Activated naive CD4-positive, alpha-beta T cell treated with anti-CD3 and anti-CD28 coated beads, Interleukin-2, amount 50 U/mL, for 24 hours (primary cell): Measurements from ENCODE around the gene ANKRD55.
"Not testable (repeated sequence)": the region's sequence is repeated elsewhere in the genome, so short reads cannot be mapped to it uniquely, and the experiment has no call there.

Source experiments
- H3K27ac Mint-ChIP-seq: one replicate; pipeline ENCODE4 v1.8.0; 2021; ENCODE audit warnings: mild to moderate bottlenecking, mixed read lengths
- H3K27me3 Mint-ChIP-seq: one replicate; pipeline ENCODE4 v1.8.0; 2021; ENCODE audit warnings: mixed read lengths
- H3K36me3 Mint-ChIP-seq: one replicate; pipeline ENCODE4 v1.8.0; 2021; ENCODE audit warnings: mixed read lengths
- H3K4me1 Mint-ChIP-seq: one replicate; pipeline ENCODE4 v1.8.0; 2021; ENCODE audit warnings: mixed read lengths
- H3K4me3 Mint-ChIP-seq: one replicate; pipeline ENCODE4 v1.8.0; 2021; ENCODE audit warnings: mild to moderate bottlenecking, mixed read lengths
- H3K9me3 Mint-ChIP-seq: one replicate; pipeline ENCODE4 v1.8.0; 2021; ENCODE audit warnings: mixed read lengths

The ANKRD55 gene

GRCh38 chr5:56230576-56230975 is 2.6 kb downstream of the ANKRD55 start:
- peaks cover 9% of the 10 kb centered on the region for H3K4me1 Mint-ChIP-seq
- no peaks in the 10 kb centered on the region for H3K9me3 Mint-ChIP-seq
- H3K4me3 Mint-ChIP-seq: no peak overlapping the region
- no peak overlapping the region for H3K27ac Mint-ChIP-seq
- no peaks in the 10 kb centered on the region for H3K27me3 Mint-ChIP-seq
- H3K36me3 Mint-ChIP-seq: no peaks in the 10 kb centered on the region

GRCh38 chr5:56229111-56229510 is 4.0 kb downstream of the ANKRD55 start:
- Mint-ChIP-seq H3K4me3 (no peak overlapping the region), H3K27ac (peak overlapping the region; percentile 11), H3K9me3 (no peaks in the 10 kb centered on the region), H3K4me1 (peaks cover 9% of the 10 kb centered on the region), H3K36me3 (peaks cover 3% of the 10 kb centered on the region), H3K27me3 (no peaks in the 10 kb centered on the region)

- Mint-ChIP-seq H3K4me3 (no peak overlapping the region), H3K27ac (no peak overlapping the region), H3K9me3 (no peaks in the 10 kb centered on the region), H3K4me1 (peaks cover 9% of the 10 kb centered on the region), H3K36me3 (peaks cover 4% of the 10 kb centered on the region), H3K27me3 (no peaks in the 10 kb centered on the region)
Observed at GRCh38 chr5:56228631-56229030, 4.5 kb downstream of the ANKRD55 start.

GRCh38 chr5:56227691-56228090 is 5.4 kb downstream of the ANKRD55 start:
- Mint-ChIP-seq H3K9me3 (no peaks in the 10 kb centered on the region), H3K27me3 (no peaks in the 10 kb centered on the region), H3K27ac (no peak overlapping the region), H3K4me1 (peaks cover 8% of the 10 kb centered on the region), H3K4me3 (no peak overlapping the region), H3K36me3 (peaks cover 4% of the 10 kb centered on the region)

GRCh38 chr5:56223298-56223697 is 9.8 kb downstream of the ANKRD55 start:
- Mint-ChIP-seq H3K9me3 (peaks cover 11% of the 10 kb centered on the region), H3K36me3 (peaks cover 15% of the 10 kb centered on the region), H3K4me1 (peaks cover 31% of the 10 kb centered on the region)
- not testable (repeated sequence) for H3K4me3 Mint-ChIP-seq, H3K27ac Mint-ChIP-seq, H3K27me3 Mint-ChIP-seq

GRCh38 chr5:56221601-56222000 is 11.5 kb downstream of the ANKRD55 start:
- H3K4me3 Mint-ChIP-seq, H3K27ac Mint-ChIP-seq, H3K27me3 Mint-ChIP-seq: not testable (repeated sequence)
- Mint-ChIP-seq H3K9me3 (peaks cover 11% of the 10 kb centered on the region), H3K36me3 (peaks cover 18% of the 10 kb centered on the region), H3K4me1 (peaks cover 31% of the 10 kb centered on the region)

GRCh38 chr5:56215019-56215830 is 17.9 kb downstream of the ANKRD55 start:
- Mint-ChIP-seq H3K4me1 (peaks cover 7% of the 10 kb centered on the region), H3K4me3 (no peak overlapping the region), H3K27me3 (no peaks in the 10 kb centered on the region), H3K9me3 (peaks cover 18% of the 10 kb centered on the region), H3K27ac (no peak overlapping the region), H3K36me3 (peaks cover 20% of the 10 kb centered on the region)

- not testable (repeated sequence) for H3K4me1 Mint-ChIP-seq, H3K27ac Mint-ChIP-seq, H3K27me3 Mint-ChIP-seq, H3K4me3 Mint-ChIP-seq
- peaks cover 15% of the 10 kb centered on the region for H3K9me3 Mint-ChIP-seq
- peaks cover 16% of the 10 kb centered on the region for H3K36me3 Mint-ChIP-seq
Observed at GRCh38 chr5:56213886-56214535, 19.1 kb downstream of the ANKRD55 start.

GRCh38 chr5:56212130-56212879 is 20.8 kb downstream of the ANKRD55 start:
- H3K4me3 Mint-ChIP-seq: no peak overlapping the region
- no peaks in the 10 kb centered on the region for H3K4me1 Mint-ChIP-seq

GRCh38 chr5:56211298-56211865 is 21.7 kb downstream of the ANKRD55 start:
- H3K27me3 Mint-ChIP-seq: no peaks in the 10 kb centered on the region

More at GRCh38 chr5:56212130-56212879, 20.8 kb downstream of the ANKRD55 start:
- Mint-ChIP-seq H3K27ac (no peak overlapping the region), H3K36me3 (peaks cover 16% of the 10 kb centered on the region), H3K27me3 (no peaks in the 10 kb centered on the region), H3K9me3 (peaks cover 15% of the 10 kb centered on the region)

GRCh38 chr5:56208681-56209080 is 24.4 kb downstream of the ANKRD55 start:
- Mint-ChIP-seq H3K4me1 (no peaks in the 10 kb centered on the region), H3K27ac (no peak overlapping the region), H3K36me3 (peaks cover 2% of the 10 kb centered on the region), H3K27me3 (no peaks in the 10 kb centered on the region), H3K4me3 (no peak overlapping the region), H3K9me3 (peaks cover 6% of the 10 kb centered on the region)

More at GRCh38 chr5:56211298-56211865, 21.7 kb downstream of the ANKRD55 start:
- Mint-ChIP-seq H3K36me3 (peaks cover 12% of the 10 kb centered on the region), H3K4me1 (no peaks in the 10 kb centered on the region), H3K4me3 (no peak overlapping the region), H3K9me3 (peaks cover 13% of the 10 kb centered on the region), H3K27ac (no peak overlapping the region)

- Mint-ChIP-seq H3K4me1 (peaks cover 10% of the 10 kb centered on the region), H3K27ac (no peak overlapping the region), H3K4me3 (no peak overlapping the region), H3K36me3 (no peaks in the 10 kb centered on the region), H3K27me3 (no peaks in the 10 kb centered on the region), H3K9me3 (no peaks in the 10 kb centered on the region)
Observed at GRCh38 chr5:56207537-56207936, 25.6 kb downstream of the ANKRD55 start.

- Mint-ChIP-seq H3K27me3 (no peaks in the 10 kb centered on the region), H3K4me3 (no peak overlapping the region), H3K27ac (peak overlapping the region; percentile 55), H3K9me3 (no peaks in the 10 kb centered on the region), H3K4me1 (peaks cover 21% of the 10 kb centered on the region), H3K36me3 (no peaks in the 10 kb centered on the region)
Observed at GRCh38 chr5:56206126-56206910, 26.8 kb downstream of the ANKRD55 start.

GRCh38 chr5:56203936-56204335 is 29.2 kb downstream of the ANKRD55 start:
- H3K4me3 Mint-ChIP-seq, H3K9me3 Mint-ChIP-seq, H3K27me3 Mint-ChIP-seq, H3K27ac Mint-ChIP-seq, H3K36me3 Mint-ChIP-seq: not testable (repeated sequence)
- peaks cover 31% of the 10 kb centered on the region for H3K4me1 Mint-ChIP-seq

- H3K9me3 Mint-ChIP-seq: no peaks in the 10 kb centered on the region
- H3K4me3 Mint-ChIP-seq: peak overlapping the region; percentile 36
- H3K36me3 Mint-ChIP-seq: no peaks in the 10 kb centered on the region
- H3K27ac Mint-ChIP-seq: peak overlapping the region; percentile 76
- H3K4me1 Mint-ChIP-seq: peaks cover 31% of the 10 kb centered on the region
- H3K27me3 Mint-ChIP-seq: no peaks in the 10 kb centered on the region
Observed at GRCh38 chr5:56202483-56202882, 30.6 kb downstream of the ANKRD55 start.
